ENCODE data around the gene RPL9.
"Not testable (repeated sequence)": the region's sequence is repeated elsewhere in the genome, so short reads cannot be mapped to it uniquely, and the experiment has no call there.

Gene RPL9

DNA sequence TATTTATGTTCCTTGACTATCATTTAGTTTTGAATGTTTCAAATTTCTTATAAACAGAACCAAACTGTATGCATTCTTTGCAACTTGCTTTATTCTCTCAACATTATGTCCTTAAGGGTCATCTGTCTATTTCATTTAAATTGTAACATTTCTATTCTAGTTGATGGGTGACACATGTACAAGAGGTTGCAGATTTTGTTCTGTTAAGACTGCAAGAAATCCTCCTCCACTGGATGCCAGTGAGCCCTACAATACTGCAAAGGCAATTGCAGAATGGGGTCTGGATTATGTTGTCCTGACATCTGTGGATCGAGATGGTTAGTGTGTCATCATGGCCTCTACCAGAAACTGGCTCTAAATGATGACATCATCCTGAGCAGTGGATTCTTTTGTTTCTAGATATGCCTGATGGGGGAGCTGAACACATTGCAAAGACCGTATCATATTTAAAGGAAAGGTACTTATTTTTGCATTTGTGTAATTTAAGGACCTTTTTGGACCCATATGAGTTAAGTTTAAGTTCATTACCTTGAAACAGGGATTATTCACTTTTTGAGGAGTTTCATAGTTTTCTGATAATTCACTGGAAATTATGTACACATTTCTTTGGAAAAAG lies 6.3 kb upstream of the RPL9 start:
- DNase-seq = no peak

DNA sequence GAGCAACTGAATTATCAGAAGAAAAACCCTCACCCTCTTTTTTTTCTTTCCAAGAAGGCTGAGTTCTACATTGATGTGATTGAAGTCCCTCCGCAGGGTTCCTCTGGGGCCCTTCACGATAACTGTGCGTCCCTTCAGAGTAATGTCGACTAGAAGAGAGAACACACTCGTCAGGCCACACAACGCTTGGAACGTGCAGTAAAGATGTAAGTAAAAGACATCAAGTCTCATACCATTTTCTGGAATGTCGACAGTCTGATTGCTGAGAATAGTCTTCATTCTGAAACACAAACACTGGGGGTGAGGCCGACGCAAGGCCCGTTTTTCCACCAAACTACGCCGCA lies 589 bp downstream of the RPL9 start:
- not testable (repeated sequence) for DNase-seq

DNA sequence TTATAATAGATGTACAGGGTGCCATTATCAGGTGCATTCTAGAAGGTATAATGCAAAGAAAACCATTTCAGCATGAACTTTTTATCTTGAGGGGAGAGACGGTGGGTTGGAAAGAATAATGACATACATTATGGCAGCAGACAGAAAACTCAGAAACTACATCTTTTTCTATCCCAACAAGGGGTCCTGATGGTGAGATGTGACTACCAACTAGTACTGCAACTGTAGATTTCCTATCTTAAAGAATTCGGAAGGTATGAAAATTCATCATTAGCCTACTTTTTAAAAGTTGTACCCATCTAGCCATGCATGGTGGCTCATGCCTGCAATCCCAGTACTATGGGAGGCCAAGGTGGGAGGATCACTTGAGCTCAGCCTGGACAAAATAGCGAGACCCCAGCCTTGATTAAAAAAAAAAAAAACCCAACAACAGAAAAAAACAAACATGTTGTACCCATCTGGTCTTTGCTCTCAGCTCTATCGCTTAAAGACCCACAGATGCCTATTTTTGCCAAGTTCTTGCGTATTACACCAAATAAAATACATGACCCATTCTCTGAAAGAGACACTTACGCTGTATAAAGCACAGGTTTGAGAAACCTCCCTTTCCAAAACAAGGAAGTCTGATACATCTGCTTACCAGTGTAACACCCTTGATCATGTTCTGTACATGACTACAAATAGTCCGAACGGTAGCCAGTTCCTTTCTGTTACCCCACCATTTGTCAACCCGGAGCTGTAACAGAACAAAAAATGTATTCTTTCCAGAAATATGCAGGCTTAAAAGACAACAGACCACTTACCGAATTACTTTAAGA lies 1.6 kb downstream of the RPL9 start:
- no peak for DNase-seq

DNA sequence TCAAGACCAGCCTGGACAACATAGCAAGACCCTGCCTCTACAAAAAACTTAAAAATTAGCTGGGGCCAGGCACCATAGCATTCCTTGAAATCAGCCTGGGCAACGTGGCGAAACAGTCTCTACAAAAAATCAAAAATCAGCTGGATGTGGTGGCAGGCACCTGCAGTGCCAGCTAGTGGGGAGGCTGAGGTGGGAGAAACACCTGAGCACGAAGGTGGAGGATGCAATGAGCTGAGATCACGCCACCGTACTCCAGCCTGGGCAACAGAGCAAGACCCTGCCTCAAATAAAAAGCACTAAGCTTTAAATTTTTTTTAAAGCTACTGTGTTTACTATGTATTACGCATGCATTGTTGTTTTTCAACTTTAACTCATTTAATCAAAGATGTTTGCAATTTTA lies 3.2 kb downstream of the RPL9 start:
- DNase-seq = no peak

DNA sequence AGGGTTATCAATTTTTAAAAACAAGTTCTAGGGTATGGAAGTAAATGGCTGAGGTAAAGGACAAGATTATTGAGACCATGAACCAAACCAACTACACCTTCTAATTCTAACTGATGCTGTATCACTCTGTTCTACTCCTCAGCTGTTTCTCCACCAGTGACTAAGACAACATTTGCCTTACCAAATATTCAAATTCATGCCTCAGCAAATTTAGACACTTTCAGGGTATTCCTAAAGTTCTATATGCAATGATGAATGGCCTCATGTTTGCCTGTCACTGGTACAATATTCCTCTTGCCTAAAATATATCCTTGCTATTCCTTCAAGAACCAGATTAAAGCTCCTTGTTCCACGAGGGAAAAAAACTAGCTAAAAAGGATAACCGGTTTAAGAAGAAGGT lies 5.0 kb downstream of the RPL9 start:
- DNase-seq = no peak

DNA sequence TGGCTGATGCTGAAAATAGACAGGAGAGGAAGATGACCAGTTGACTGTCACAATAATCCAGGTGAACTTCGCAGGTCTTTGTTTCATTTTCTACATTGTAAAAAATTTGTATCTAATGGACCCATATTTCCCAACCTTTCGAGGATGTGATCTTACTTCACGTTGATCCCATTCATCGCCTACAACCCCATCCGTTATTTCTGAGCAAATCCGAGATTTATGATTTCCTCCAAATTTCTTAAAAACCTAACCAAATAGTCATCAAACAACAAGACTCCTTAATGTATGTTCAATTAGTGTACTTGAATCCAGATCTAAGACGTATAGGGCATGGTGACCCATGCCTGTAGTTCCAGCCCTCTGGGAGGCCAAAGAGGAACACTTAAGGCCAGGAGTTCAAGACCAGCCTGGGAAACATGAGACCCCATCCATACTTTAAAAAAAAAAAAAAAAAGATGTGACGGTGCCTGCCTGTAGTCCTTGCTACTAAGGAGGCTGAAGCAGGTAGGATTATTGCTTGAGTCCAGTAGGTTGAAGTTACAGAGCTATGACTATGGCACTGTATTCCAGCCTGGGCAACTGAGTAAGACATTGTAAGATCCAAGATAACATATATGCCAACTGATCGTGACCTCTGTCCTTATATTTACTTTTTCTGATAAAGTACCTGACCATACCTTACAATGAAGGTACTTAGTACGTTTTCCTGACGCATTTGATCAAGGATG lies 5.7 kb downstream of the RPL9 start:
- no peak for DNase-seq

DNA sequence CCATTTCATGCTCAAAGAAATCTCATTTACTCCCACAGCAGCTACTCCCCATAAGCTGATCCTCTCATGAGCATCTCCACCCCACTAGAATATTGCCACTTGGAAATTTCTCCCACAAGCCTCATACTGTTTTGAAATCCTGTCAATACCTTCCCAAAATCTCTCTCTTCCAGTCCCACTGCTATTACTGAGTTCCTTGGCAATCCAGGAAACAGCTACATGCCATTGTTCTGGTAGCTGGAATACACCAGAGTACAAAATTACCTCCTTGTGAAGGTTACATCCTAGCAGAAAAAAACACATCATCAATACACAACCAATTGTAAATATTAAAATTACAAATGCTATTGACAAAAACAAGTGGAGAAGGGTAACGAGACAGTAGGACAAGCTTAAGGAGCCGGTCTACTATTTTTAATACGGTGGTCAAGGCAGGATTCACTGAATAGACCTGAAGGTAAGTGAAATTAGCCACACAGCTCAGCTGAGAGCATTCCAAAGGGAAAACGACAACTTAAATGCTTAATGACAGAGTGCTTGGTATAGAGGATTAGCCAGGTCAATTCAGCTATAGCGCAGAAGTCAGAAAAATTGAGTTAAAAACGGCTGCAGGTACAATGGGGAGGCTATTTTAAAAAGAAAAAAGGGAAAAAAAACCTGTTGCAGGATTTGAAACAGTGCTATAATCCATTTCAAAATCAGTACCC lies 6.4 kb downstream of the RPL9 start:
- DNase-seq = no peak

DNA sequence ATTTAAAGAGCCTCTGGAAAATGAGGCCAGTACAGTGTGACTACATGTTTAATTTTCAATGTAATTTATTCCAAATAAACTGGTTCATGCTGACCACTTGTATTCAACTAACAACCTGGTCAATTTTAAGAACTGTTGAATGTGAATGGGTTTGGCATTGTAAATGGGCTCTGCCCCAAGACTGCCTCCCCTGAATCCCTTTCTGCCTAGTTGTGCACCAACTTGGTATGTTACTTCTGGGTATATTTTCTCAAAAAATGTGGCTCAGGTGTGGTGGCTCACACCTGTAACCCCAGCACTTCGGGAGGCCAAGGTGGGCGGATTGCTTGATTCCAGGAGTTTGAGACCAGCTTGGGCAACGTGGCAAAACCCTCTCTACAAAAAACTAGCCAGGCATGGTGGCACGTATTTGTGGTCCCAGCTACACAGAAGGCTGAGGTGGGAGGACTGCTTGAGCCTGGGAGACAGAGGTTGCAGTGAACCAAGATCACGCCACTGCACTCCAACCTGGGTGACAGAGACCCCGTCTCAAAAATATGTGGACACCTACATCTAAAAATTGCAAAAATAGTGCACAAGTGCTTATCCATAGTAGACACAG lies 7.2 kb downstream of the RPL9 start:
- no peak for DNase-seq

DNA sequence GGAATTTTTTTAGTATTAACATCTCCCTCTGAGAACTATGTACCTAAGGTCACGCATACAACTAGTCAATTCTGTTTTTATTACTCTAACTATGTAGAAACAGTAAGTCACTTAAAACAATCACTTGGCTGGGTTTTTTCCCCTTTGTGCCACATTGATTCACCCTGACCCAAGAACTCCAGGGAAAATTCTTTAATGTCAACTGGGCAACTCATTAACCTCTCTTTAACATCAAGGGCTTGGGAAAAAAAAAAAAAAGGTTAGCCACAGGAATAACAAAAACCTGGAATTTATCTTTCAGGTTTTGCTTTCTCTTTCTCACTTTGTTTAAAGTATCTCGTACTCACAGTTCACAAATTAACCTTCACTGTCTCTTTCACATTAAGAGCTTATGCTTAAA lies 8.1 kb downstream of the RPL9 start:
- DNase-seq = no peak

DNA sequence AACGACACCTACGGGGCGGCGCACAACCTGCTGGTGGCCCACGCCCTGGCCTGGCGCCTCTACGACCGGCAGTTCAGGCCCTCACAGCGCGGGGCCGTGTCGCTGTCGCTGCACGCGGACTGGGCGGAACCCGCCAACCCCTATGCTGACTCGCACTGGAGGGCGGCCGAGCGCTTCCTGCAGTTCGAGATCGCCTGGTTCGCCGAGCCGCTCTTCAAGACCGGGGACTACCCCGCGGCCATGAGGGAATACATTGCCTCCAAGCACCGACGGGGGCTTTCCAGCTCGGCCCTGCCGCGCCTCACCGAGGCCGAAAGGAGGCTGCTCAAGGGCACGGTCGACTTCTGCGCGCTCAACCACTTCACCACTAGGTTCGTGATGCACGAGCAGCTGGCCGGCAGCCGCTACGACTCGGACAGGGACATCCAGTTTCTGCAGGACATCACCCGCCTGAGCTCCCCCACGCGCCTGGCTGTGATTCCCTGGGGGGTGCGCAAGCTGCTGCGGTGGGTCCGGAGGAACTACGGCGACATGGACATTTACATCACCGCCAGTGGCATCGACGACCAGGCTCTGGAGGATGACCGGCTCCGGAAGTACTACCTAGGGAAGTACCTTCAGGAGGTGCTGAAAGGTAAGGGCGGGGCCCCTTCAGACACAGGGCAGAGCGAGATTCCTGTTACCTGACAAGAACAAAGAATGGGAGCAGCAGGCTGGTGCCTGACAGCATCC lies 11.7 kb downstream of the RPL9 start:
- DNase-seq = peak; percentile 69

DNA sequence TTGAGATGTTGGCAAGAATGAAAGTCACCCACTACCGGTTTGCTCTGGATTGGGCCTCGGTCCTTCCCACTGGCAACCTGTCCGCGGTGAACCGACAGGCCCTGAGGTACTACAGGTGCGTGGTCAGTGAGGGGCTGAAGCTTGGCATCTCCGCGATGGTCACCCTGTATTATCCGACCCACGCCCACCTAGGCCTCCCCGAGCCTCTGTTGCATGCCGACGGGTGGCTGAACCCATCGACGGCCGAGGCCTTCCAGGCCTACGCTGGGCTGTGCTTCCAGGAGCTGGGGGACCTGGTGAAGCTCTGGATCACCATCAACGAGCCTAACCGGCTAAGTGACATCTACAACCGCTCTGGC lies 12.3 kb downstream of the RPL9 start:
- no peak for DNase-seq

DNA sequence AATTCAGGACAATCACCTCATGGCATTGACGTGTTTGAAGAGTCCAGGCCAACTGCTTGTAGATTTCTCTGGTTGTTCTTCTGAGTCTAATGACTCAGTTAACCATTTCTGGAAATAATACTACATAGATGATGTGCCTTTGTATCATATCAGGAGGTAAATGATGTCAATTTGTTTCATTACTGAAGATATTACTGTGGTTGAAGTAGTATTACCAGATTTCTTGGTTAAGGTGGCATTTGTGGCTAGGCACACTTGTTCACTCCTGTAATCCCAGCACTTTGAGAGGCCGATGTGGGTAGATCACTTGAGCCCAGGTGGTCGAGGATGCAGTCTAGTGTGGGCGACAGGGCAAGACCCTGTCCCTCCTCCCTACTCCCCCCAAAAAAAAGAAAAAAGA lies 15.7 kb downstream of the RPL9 start:
- no peak for DNase-seq

DNA sequence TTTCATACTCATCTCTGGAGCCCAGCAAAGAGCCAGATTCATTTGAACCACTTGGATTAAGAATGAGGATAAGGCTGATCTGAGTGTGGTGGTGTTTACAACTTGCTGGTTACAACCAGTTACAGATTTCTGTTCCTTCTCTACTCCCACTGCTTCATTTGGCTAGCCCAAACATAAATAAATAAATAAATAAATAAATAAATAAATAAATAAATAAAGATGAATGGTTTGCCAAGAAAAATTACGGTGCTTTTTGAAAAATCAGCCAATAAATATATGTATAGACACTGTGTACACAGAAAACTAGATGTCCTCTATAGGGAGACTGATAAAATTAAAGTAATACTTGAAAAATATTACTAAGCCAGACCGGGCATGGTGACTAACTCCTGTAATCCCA lies 17.1 kb downstream of the RPL9 start:
- DNase-seq = no peak

DNA sequence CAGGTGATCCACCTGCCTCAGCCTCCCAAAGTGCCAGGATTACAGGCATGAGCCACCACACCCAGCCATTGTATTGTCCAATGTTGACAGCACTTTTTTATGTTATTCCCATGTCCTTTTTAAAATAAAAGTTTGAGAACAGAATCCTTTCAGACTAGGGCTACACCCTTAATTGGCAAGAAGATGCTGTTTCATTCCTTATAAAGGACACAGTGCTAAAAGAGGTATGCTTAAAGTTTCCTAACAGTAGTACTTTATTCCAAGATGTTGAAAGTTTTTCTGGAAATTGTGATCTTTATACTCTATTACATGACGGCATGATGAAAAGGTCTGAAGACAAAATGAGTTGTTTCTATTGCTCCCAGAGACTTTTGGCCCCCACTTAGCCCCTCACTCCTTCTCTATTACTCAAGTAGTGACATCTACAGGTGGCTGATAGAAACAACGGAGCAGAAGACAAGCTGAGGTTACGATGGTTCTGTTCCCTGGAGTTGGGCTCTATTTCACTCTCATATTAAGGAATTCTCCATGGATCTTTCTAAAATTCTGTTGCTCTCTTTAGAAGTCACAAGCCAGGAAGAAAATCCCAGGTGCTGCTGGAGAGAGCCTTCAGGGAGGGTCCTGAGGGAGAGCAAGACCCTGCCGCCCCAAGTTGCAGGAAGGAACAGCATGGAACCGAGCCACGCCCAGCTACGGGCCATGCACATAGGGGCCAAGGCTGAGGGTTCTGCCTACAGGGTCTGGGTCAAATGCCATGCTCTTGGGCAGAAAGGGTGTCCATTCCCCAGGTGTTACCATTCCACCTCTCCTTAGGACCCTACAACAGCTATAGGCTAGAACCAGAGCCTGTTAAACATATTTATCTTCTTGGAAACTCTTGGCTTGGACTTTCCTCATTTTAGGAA lies 22.8 kb downstream of the RPL9 start:
- DNase-seq = no peak

DNA sequence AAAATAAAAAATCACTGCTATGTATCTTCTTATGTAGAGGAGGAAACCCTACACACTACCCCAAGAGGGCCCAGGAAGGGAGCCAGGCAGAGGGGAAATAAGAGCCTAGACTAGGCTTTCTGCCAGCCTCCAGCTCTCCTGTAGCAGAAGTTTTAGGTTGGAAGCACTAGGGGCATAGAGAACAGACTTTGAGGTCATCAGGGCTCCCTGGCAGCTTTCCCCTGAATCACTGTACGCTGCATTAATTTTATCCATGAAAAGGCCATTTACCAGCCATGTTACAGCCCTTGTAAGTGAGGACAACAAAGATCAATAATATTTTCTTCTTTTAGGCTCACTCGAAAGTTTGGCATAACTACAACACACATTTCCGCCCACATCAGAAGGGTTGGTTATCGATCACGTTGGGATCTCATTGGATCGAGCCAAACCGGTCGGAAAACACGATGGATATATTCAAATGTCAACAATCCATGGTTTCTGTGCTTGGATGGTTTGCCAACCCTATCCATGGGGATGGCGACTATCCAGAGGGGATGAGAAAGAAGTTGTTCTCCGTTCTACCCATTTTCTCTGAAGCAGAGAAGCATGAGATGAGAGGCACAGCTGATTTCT lies 24.7 kb downstream of the RPL9 start:
- DNase-seq = no peak

DNA sequence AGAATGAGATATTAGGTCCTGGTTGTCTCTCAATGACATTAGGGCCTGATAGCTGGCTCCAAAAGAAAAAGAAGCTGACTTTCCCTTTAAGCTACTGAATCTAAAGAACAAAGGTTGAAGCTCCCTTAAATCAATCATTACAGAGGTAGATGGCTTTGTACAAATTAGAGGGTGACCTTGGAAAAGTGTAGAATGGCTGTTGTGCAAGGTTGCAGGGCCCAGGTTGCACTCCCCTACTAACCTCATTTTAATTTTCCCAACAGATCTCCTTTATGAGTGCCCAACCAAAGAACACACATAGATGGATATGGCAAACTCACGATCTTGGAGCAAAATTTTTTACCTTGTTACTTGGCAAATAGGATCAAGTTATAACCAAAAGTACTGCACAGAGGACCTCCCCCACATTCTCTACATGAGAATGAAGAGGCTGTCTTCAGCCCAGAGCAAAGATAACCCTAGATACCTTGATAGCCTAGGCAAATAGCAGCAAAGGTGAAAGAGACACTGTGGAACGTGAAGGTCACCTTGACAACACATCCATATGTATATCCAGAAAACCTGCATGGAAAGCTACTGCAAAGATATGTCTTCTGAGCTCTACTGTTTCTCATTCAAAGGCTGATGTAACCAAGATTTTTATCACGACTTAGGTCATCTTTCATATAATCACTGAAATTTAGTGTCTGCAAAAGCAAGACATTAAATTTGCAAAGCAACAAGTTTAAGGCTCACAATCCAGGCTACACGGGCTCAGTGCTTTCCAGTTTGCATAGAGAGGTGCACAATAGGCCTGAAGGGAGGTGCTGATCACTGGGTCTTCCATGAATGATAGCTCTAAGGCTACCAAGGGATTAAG lies 29.0 kb downstream of the RPL9 start:
- DNase-seq = no peak

DNA sequence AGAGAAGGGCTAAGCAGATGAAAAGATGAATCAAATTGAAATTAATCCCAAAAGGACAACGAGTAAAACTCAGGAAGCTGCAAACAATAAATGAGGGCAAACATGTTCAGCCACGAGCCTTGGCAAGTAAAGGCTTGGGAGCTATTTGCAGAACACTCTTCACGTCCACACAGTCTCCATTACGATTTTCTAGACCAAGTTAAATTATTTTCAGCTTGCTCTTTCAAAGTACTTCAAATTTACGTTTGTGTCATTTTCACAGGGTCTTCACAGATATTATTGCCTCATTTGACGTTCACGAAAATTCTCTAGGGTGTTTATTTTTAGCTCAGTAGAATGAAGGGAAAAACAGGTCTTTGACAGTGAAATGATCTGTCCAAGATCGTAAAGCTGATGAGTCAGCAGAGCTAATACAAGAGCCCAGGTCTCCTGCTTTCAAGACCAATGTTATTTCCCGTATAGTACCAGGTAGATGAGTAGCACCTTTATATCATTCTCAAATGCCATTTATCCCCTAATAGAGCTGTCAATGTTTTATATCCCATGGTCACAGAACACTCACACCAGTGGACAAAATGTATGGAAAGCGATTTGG lies 31.1 kb downstream of the RPL9 start:
- DNase-seq = no peak

DNA sequence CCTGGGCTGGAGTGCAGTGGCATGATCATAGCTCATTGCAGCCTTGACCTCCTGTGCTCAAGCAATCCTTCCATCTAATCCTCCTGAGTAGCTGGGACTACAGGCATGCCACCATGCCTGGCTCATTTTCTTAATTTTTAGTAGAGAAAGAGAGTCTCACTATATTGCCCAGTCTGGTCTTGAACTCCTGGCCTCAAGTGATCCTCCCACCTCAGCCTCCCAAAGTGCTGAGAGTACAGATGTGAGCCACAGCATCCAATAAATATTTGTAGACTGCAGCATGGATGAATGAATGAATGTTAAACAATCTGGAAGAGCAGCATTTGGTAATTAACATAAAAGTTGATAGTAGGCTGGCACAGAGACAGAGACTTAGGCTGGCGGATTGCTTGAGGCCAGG lies 32.0 kb downstream of the RPL9 start:
- no peak for DNase-seq

DNA sequence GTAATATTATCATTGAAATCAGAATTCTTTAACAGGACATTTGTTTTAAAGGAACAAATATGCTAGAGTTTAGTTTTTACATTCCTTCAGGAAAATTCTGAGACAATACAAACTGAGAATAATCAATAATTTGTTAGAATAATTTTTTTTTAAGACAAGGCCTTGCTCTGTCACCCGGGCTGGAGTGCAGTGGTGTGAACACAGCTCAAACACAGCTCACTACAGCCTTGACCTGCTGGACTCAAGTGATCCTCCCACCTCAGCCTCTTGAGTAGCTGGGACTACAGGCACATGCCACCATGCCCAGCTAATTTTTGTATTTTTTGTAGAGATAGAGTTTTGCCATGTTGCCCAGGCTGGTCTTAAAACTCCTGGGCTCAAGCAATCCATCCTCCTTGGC lies 33.4 kb downstream of the RPL9 start:
- DNase-seq = not testable (repeated sequence)

DNA sequence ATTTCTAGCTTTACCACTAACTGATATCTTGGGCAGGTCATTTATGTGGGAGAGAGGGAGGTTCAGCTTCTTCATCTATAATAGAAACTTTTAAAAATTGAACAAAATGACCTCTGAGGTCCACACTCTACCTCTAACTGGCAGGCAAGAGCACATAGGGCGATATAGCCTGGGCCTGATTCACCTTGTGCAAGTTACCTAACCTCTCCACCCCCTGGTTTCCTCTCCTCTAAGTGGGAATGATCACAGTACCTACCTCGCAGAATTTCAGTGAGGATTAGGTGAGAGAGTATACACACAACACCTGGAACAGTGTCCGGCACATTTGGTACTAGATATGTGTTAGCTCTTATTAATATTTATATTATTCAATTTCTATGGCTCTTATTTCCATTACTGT lies 36.5 kb downstream of the RPL9 start:
- no peak for DNase-seq
